Measurements from ENCODE around the gene ITSN2.

The ITSN2 gene

DNA sequence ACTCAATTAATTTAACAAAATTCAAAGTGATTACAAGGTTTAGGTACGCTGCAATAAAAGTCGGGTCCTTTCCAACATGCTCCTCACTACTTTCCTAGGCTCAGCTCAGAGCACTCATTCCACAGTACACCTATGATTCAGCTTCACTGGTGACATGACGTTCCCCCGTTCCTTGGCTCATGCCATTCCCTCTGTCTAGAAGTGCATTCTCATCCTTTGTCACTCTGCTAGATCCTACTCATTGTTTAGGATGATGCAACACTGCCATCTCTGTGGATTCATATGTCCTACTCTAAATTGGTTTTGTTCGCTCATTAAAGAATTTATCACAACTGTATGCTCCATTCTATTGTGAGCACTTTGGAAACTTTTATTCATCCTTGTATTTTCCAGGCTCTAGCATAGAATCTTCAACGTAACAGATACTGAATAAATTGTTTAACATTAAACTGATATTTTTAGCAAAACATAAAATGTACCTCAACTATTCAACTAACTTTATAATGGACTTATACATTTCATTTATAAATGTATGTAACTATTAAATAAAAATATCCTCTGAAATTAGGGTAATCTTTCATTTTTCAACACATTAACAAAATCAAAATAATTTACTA, 106.9 kb downstream of the ITSN2 start:
- TF ChIP-seq, protein P1, sequence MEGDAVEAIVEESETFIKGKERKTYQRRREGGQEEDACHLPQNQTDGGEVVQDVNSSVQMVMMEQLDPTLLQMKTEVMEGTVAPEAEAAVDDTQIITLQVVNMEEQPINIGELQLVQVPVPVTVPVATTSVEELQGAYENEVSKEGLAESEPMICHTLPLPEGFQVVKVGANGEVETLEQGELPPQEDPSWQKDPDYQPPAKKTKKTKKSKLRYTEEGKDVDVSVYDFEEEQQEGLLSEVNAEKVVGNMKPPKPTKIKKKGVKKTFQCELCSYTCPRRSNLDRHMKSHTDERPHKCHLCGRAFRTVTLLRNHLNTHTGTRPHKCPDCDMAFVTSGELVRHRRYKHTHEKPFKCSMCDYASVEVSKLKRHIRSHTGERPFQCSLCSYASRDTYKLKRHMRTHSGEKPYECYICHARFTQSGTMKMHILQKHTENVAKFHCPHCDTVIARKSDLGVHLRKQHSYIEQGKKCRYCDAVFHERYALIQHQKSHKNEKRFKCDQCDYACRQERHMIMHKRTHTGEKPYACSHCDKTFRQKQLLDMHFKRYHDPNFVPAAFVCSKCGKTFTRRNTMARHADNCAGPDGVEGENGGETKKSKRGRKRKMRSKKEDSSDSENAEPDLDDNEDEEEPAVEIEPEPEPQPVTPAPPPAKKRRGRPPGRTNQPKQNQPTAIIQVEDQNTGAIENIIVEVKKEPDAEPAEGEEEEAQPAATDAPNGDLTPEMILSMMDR (IDR thresholded peaks at IDR 0.05; ENCODE audit: low read depth, low read length) = no peak
- H3K4me3 ChIP-seq (ENCODE audit: low read depth, low read length) = no peak overlapping the region

DNA sequence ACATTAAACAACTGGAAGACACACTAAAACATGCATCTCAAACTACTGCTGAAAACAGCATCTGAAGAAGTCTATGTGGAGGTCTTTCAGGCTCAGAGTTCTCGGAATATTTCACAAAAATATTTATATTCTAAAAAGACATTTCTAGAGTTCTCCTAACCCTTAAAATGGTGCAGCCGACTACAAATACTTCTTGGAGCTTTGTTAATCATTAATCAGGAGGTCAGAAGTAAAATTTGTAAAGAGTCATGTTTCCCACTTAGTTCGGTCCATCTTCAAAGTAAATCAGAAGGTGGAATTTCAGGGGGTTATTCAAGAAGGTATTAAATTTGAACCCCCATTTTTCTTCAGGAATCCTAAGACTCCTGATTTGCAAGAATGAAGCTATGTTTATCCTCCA, 112.7 kb downstream of the ITSN2 start:
- no peak overlapping the region for H3K4me3 ChIP-seq (ENCODE audit: low read depth, low read length)
- TF ChIP-seq, protein P1 (IDR thresholded peaks at IDR 0.05; ENCODE audit: low read depth, low read length) = no peak

DNA sequence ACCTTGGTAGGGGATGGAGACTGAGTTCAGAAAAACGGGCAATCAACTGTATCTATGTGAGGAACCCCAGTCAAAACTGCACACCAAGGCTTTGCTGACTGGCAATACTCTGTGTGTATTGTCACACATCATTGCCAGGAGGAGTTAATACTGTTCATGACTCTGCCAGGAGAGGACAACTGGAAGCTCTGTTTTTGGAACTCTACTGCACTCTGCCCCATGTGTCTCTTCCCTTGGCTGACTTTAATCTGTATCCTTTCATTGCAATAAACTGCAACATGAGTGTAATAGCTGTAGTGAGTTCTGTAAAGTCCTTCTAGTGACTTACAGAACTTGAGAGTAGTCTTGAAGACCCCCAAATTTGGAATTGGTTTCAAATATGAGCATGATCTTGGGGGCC, 113.2 kb downstream of the ITSN2 start:
- no peak overlapping the region for H3K4me3 ChIP-seq (ENCODE audit: low read depth, low read length)
- TF ChIP-seq, protein P1 (IDR thresholded peaks at IDR 0.05; ENCODE audit: low read depth, low read length) = no peak

DNA sequence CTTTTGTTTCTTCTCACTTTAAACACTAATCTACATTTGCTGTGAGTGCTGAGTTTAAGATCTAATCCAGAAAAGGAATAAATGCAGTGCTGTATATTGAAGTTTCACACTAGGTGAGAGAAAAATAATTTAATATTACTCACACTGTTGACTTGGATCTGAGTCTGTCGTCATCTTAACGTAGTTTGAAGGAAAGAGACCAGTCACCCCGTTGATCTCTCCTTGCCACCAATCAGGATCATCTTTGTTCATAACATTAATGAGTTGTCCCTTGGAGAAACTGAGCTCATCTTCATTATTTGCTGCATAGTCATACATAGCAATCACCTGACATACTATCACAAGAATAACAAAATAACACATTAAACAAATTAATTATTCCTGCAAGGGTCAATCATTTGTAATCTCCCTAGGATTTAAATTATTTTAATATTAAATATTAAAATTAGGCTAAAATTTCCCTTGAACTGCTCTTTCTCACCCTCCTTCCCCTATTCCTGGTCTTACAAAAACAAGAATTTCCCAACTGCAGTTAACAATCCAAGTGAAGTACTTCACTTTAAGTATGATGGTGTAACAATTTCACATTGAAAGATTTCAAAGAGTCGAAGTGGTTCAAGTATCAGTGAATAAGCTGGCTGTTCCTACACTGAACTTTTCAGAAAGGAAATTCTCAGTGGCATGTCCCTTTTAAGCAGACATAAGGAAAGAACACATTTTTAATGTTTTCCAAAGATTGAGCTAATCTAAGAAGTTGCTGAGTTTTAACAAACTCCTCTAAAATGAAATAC, 114.2 kb downstream of the ITSN2 start:
- TF ChIP-seq, protein P1 (IDR thresholded peaks at IDR 0.05; ENCODE audit: low read depth, low read length) = no peak
- no peak overlapping the region for H3K4me3 ChIP-seq (ENCODE audit: low read depth, low read length)

DNA sequence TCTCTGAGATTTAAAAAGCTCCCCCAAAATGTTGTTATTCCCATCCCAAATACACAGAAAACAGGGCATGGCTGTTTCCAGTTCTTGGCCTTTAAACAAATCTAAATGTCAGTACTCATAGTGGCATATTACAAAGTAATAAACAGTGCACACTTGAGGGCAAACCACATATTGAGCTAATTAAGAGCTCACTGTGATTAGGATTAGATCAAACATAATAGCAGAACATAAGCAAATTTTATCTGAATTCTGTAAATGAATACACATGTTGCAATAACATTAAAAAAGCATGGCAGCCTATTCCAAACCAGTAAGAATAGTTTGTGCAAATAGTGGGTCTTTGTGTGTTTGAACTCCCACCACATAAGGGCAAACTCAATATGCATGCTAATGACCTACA, 118.8 kb downstream of the ITSN2 start:
- no peak overlapping the region for H3K4me3 ChIP-seq (ENCODE audit: low read depth, low read length)
- TF ChIP-seq, protein P1 (IDR thresholded peaks at IDR 0.05; ENCODE audit: low read depth, low read length) = no peak

DNA sequence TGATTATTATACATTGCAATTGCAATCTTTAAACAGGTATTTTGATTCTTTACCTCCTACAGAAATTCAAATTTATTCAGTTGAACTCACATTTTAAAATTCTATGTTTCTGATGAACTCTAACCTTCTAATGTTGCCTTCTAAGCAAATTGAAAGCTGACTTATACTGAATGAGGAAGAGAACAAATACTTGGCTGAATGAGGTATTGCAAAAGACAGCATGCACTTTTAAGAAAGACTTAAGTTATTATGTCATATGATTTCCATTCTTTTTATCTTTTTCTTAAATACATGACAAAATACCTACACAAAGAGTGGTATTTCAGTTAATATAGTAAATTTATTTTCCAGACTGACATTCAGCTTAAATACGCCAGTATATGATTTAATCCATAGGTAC, 120.8 kb downstream of the ITSN2 start:
- no peak overlapping the region for H3K4me3 ChIP-seq (ENCODE audit: low read depth, low read length)
- TF ChIP-seq, protein P1 (IDR thresholded peaks at IDR 0.05; ENCODE audit: low read depth, low read length) = no peak

DNA sequence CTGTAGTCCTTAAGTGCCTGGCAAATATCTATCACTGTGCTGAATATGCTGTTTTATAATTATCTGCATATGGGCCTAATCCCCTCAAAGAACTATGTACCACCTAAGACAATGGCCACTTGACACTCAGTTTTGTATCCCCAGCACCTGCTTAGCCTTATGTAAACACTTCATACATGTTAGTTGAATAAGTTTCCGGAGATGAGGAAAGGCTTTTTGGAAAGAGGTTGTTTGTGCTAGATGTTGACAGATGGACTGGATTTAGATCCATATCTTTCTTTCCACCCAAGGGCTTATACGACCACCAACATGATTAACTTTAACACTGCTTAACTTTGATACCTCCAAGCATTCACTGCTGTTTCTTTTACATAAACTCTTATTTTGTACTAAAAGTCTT, 122.2 kb downstream of the ITSN2 start:
- H3K4me3 ChIP-seq (ENCODE audit: low read depth, low read length) = no peak overlapping the region
- TF ChIP-seq, protein P1 (IDR thresholded peaks at IDR 0.05; ENCODE audit: low read depth, low read length) = no peak
